HEK293 (cell line): ENCODE data around the gene LRRC8E.

Experiments
- CTCF ChIP-seq: fragments of 450-650 bp; formaldehyde crosslinking; IDR thresholded peaks from 2 replicates; pipeline ENCODE4 v1.5.1; 2016; ENCODE audit warnings: missing biosample characterization, missing genetic modification characterization
- EGR2 ChIP-seq: fragments of 450-650 bp; formaldehyde crosslinking; IDR thresholded peaks from 2 replicates; pipeline ENCODE4 v1.5.1; 2016; ENCODE audit warnings: low read depth, missing biosample characterization, missing genetic modification characterization
- GFI1B ChIP-seq: fragments of 450-650 bp; formaldehyde crosslinking; IDR thresholded peaks from 2 replicates; pipeline ENCODE4 v1.5.1; 2016; ENCODE audit warnings: missing biosample characterization, missing genetic modification characterization
- YY2 ChIP-seq: fragments of 450-650 bp; formaldehyde crosslinking; IDR thresholded peaks from 2 replicates; pipeline ENCODE4 v1.5.1; 2016; ENCODE audit warnings: missing biosample characterization, missing genetic modification characterization
- ZBTB21 ChIP-seq: fragments of 450-650 bp; formaldehyde crosslinking; IDR thresholded peaks from 2 replicates; pipeline ENCODE4 v1.5.1; 2017; ENCODE audit warnings: missing biosample characterization, missing genetic modification characterization
- ZBTB48 ChIP-seq: fragments of 450-650 bp; formaldehyde crosslinking; IDR thresholded peaks from 2 replicates; pipeline ENCODE4 v1.5.1; 2016; ENCODE audit warnings: missing biosample characterization, missing genetic modification characterization
- ZNF2 ChIP-seq: fragments of 450-650 bp; formaldehyde crosslinking; IDR thresholded peaks from 2 replicates; pipeline ENCODE4 v1.5.1; 2016; ENCODE audit warnings: missing biosample characterization, missing genetic modification characterization
- ZNF335 ChIP-seq: fragments of 450-650 bp; formaldehyde crosslinking; conservative IDR thresholded peaks from 2 replicates; pipeline ENCODE4 v1.5.1; 2016; ENCODE audit warnings: missing biosample characterization, missing genetic modification characterization
- ZNF354C ChIP-seq: fragments of 450-650 bp; formaldehyde crosslinking; IDR thresholded peaks from 2 replicates; pipeline ENCODE4 v1.5.1; 2016; ENCODE audit warnings: missing biosample characterization, missing genetic modification characterization, low read depth, borderline replicate concordance
- ZNF501 ChIP-seq: fragments of 450-650 bp; formaldehyde crosslinking; IDR thresholded peaks from 2 replicates; pipeline ENCODE4 v1.5.1; 2016; ENCODE audit warnings: missing biosample characterization, missing genetic modification characterization
- ZNF629 ChIP-seq: fragments of 450-650 bp; formaldehyde crosslinking; IDR thresholded peaks from 2 replicates; pipeline ENCODE4 v1.5.1; 2017; ENCODE audit warnings: missing biosample characterization, missing genetic modification characterization
- ZNF692 ChIP-seq: fragments of 450-650 bp; formaldehyde crosslinking; IDR thresholded peaks from 2 replicates; pipeline ENCODE4 v1.5.1; 2016; ENCODE audit warnings: missing biosample characterization, missing genetic modification characterization
- ZXDB ChIP-seq: fragments of 450-650 bp; formaldehyde crosslinking; IDR thresholded peaks from 2 replicates; pipeline ENCODE4 v1.5.1; 2016; ENCODE audit warnings: missing biosample characterization, missing genetic modification characterization
- TF ChIP-seq, protein P1 (sequence below): fragments of 450-650 bp; formaldehyde crosslinking; IDR thresholded peaks from 2 replicates; pipeline ENCODE4 v1.5.1; 2016; ENCODE audit warnings: missing biosample characterization, missing genetic modification characterization
- TF ChIP-seq, protein P2 (sequence below): fragments of 450-650 bp; formaldehyde crosslinking; IDR thresholded peaks from 2 replicates; pipeline ENCODE4 v1.5.1; 2016; ENCODE audit warnings: missing biosample characterization, missing genetic modification characterization
- TF ChIP-seq, protein P3 (sequence below): fragments of 450-650 bp; formaldehyde crosslinking; conservative IDR thresholded peaks from 2 replicates; pipeline ENCODE4 v1.5.1; 2016; ENCODE audit warnings: low read depth, missing biosample characterization, missing genetic modification characterization

Gene LRRC8E

DNA sequence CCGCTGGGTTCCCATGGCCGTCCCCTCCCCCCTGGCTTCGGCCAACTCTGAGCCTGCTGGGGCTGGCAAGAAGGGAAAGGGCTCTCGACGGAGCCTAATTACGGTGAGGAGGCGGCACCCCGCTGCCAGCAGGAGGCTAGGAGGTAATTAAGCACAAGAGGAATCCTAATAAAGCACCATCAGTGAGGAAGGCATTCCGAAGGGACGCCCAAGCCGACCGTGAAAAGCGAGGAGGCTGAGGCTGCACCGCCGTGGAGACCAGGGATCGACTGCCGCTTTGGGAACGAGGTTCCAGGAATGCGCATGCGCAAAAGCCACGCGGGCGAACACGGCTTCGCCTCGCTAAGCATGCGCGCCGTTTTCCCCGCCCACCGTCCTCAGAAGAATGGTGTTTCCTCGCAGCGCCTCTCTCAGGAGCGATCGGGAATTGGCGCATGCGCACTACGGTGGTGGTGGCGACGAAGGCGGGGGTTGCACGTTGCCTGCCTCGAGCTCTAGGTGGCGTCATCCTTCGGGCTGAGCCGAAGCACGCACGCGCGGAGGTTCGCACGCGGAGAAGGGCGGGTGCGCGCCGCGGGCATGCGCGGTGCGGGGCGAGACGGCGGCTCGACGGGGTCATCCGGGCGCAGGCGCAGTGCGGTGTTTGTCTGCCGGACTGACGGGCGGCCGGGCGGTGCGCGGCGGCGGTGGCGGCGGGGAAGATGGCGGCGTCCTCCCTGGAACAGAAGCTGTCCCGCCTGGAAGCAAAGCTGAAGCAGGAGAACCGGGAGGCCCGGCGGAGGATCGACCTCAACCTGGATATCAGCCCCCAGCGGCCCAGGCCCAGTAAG, 15.1 kb downstream of the LRRC8E start, which contains the start of gene MAP2K7 (continued):
- TF ChIP-seq, protein P1, sequence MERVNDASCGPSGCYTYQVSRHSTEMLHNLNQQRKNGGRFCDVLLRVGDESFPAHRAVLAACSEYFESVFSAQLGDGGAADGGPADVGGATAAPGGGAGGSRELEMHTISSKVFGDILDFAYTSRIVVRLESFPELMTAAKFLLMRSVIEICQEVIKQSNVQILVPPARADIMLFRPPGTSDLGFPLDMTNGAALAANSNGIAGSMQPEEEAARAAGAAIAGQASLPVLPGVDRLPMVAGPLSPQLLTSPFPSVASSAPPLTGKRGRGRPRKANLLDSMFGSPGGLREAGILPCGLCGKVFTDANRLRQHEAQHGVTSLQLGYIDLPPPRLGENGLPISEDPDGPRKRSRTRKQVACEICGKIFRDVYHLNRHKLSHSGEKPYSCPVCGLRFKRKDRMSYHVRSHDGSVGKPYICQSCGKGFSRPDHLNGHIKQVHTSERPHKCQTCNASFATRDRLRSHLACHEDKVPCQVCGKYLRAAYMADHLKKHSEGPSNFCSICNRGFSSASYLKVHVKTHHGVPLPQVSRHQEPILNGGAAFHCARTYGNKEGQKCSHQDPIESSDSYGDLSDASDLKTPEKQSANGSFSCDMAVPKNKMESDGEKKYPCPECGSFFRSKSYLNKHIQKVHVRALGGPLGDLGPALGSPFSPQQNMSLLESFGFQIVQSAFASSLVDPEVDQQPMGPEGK (tag by site-specific recombination), result 0 out of 2 replicates have a peak, but pooled peaks have one; percentile 30
- TF ChIP-seq, protein P2, sequence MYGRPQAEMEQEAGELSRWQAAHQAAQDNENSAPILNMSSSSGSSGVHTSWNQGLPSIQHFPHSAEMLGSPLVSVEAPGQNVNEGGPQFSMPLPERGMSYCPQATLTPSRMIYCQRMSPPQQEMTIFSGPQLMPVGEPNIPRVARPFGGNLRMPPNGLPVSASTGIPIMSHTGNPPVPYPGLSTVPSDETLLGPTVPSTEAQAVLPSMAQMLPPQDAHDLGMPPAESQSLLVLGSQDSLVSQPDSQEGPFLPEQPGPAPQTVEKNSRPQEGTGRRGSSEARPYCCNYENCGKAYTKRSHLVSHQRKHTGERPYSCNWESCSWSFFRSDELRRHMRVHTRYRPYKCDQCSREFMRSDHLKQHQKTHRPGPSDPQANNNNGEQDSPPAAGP (tag by site-specific recombination), result peak; percentile 73; the same call in 1 of the 2 replicates
- TF ChIP-seq ZBTB48 (tag by site-specific recombination) (peak; percentile 95), ZNF2 (tag by site-specific recombination) (peak; percentile 81; the same call in 1 of the 2 replicates), GFI1B (tag by site-specific recombination) (no peak), YY2 (tag by site-specific recombination) (0 out of 2 replicates have a peak, but pooled peaks have one; percentile 41), ZNF335 (tag by site-specific recombination) (peak; percentile 94), CTCF (peak; percentile 100), ZNF354C (tag by site-specific recombination) (no peak), ZNF692 (tag by site-specific recombination) (peak; percentile 59), ZNF629 (tag by site-specific recombination) (0 out of 2 replicates have a peak, but pooled peaks have one; percentile 31), ZNF501 (tag by site-specific recombination) (0 out of 2 replicates have a peak, but pooled peaks have one; percentile 27), EGR2 (tag by site-specific recombination) (peak; percentile 26; the same call in 1 of the 2 replicates), ZBTB21 (tag by site-specific recombination) (no peak), ZXDB (peak; percentile 43; the same call in 1 of the 2 replicates)
- TF ChIP-seq, protein P3, sequence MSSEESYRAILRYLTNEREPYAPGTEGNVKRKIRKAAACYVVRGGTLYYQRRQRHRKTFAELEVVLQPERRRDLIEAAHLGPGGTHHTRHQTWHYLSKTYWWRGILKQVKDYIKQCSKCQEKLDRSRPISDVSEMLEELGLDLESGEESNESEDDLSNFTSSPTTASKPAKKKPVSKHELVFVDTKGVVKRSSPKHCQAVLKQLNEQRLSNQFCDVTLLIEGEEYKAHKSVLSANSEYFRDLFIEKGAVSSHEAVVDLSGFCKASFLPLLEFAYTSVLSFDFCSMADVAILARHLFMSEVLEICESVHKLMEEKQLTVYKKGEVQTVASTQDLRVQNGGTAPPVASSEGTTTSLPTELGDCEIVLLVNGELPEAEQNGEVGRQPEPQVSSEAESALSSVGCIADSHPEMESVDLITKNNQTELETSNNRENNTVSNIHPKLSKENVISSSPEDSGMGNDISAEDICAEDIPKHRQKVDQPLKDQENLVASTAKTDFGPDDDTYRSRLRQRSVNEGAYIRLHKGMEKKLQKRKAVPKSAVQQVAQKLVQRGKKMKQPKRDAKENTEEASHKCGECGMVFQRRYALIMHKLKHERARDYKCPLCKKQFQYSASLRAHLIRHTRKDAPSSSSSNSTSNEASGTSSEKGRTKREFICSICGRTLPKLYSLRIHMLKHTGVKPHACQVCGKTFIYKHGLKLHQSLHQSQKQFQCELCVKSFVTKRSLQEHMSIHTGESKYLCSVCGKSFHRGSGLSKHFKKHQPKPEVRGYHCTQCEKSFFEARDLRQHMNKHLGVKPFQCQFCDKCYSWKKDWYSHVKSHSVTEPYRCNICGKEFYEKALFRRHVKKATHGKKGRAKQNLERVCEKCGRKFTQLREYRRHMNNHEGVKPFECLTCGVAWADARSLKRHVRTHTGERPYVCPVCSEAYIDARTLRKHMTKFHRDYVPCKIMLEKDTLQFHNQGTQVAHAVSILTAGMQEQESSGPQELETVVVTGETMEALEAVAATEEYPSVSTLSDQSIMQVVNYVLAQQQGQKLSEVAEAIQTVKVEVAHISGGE, result no peak
